NCI-H2171 (cell line): ENCODE data around the gene CBFA2T2.
"Not testable (repeated sequence)": the region's sequence is repeated elsewhere in the genome, so short reads cannot be mapped to it uniquely, and the experiment has no call there.

Source experiments
- DNase-seq: peaks from one replicate; lab custom pipeline; 2025; lab: John Stamatoyannopoulos, UW

CBFA2T2 gene

GRCh38 chr20:33549229-33549999 is 59.5 kb downstream of the CBFA2T2 start:
- DNase-seq, result peak; percentile 32

- peak; percentile 53 for DNase-seq
These were observed 61.9 kb downstream of the CBFA2T2 start for GRCh38 chr20:33551778-33552177.

GRCh38 chr20:33552519-33552918 is 62.6 kb downstream of the CBFA2T2 start:
- no peak for DNase-seq

- DNase-seq, result no peak
These were observed 63.6 kb downstream of the CBFA2T2 start for GRCh38 chr20:33553516-33553915.

- DNase-seq, result peak; percentile 98
These were observed 65.1 kb downstream of the CBFA2T2 start for GRCh38 chr20:33554914-33555420.

- DNase-seq, result no peak
These were observed 65.9 kb downstream of the CBFA2T2 start for GRCh38 chr20:33555755-33556154.

- no peak for DNase-seq
These were observed 66.3 kb downstream of the CBFA2T2 start for GRCh38 chr20:33556246-33556645.

- no peak for DNase-seq
These were observed 68.7 kb downstream of the CBFA2T2 start for GRCh38 chr20:33558348-33559144.

- no peak for DNase-seq
These were observed 69.3 kb downstream of the CBFA2T2 start for GRCh38 chr20:33559212-33559611.

- peak; percentile 32 for DNase-seq
These were observed 70.1 kb downstream of the CBFA2T2 start for GRCh38 chr20:33560026-33560425.

GRCh38 chr20:33561053-33561452 is 71.2 kb downstream of the CBFA2T2 start:
- DNase-seq, result not testable (repeated sequence)

GRCh38 chr20:33561692-33562601 is 72.1 kb downstream of the CBFA2T2 start:
- peak; percentile 100 for DNase-seq

GRCh38 chr20:33563788-33564187 is 73.9 kb downstream of the CBFA2T2 start:
- DNase-seq, result no peak

- DNase-seq, result no peak
These were observed 77.1 kb downstream of the CBFA2T2 start for GRCh38 chr20:33566781-33567603.

- DNase-seq, result no peak
These were observed 78.1 kb downstream of the CBFA2T2 start for GRCh38 chr20:33567949-33568348.

GRCh38 chr20:33568378-33568777 is 78.5 kb downstream of the CBFA2T2 start:
- DNase-seq, result peak; percentile 99

- no peak for DNase-seq
These were observed 79.2 kb downstream of the CBFA2T2 start for GRCh38 chr20:33568868-33569801.

GRCh38 chr20:33569802-33570391 is 80.0 kb downstream of the CBFA2T2 start:
- no peak for DNase-seq

GRCh38 chr20:33570743-33571142 is 80.8 kb downstream of the CBFA2T2 start:
- no peak for DNase-seq
